IMR-90 (cell line): ENCODE data around the gene ARHGEF7. TPM values are rescaled to one million over a fixed set of nuclear protein-coding genes. Genes with fewer than 3 reads are reported as not detected.

Source experiments
- ATAC-seq: fragments of 200-7000 bp; cut with Tn5 transposase; 2 replicates; pipeline ENCODE4 v1.9.1; 2020; ENCODE audit warnings: low read depth, mild to moderate bottlenecking, moderate library complexity
- BruUV-seq: library from RNA; stranded (reverse); fragments of 400-500 nt; replicated peaks from 2 replicates; lab custom pipeline; 2021; lab: Mats Ljungman, UMichigan
- CTCF ChIA-PET: fragments of 300-600 bp; formaldehyde crosslinking; extraction: SDS; loops from one replicate; lab custom pipeline; 2021; ENCODE audit warnings: antibody characterized with exemption; lab: Yijun Ruan, JAX
- POLR2A ChIA-PET: fragments of 300-600 bp; sonication (Branson Sonifier 250); formaldehyde crosslinking; loops from one replicate; lab custom pipeline; 2022; ENCODE audit warnings: antibody characterized with exemption; ENCODE audit not compliant: unreplicated experiment; lab: Charles Lee
- DNase-seq: peaks from one replicate; pipeline ENCODE4 v3.0.0; 2013
- H2AFZ ChIP-seq: replicated peaks from 2 replicates; pipeline ENCODE3; 2013; ENCODE audit warnings: low read length, mild to moderate bottlenecking; ENCODE audit not compliant: poor library complexity
- H2AK5ac ChIP-seq: 2 replicates; pipeline ENCODE4 v1.6.1; 2013; ENCODE audit warnings: low read depth, low read length, inconsistent platforms
- H2AK9ac ChIP-seq: replicated peaks from 2 replicates; pipeline ENCODE3; 2013; ENCODE audit warnings: mild to moderate bottlenecking, low read depth, low read length, moderate library complexity; ENCODE audit not compliant: poor library complexity
- H2BK120ac ChIP-seq: 2 replicates; pipeline ENCODE4 v1.6.1; 2013; ENCODE audit warnings: low read depth, low read length, inconsistent platforms
- H2BK15ac ChIP-seq: 3 replicates; pipeline ENCODE4 v1.6.1; 2013; ENCODE audit warnings: low read depth, low read length, inconsistent platforms
- H2BK20ac ChIP-seq: 2 replicates; pipeline ENCODE4 v1.6.1; 2013; ENCODE audit warnings: low read depth, mild to moderate bottlenecking, inconsistent platforms, low read length, moderate library complexity
- H2BK5ac ChIP-seq: 2 replicates; pipeline ENCODE4 v1.6.1; 2013; ENCODE audit warnings: mild to moderate bottlenecking, low read depth, low read length, inconsistent platforms; ENCODE audit not compliant: poor library complexity, severe bottlenecking
- H3K14ac ChIP-seq: replicated peaks from 2 replicates; pipeline ENCODE4 v1.6.1; 2013; ENCODE audit warnings: low read depth, low read length, inconsistent platforms
- H3K18ac ChIP-seq: 2 replicates; pipeline ENCODE4 v1.6.1; 2013; ENCODE audit warnings: low read depth, low read length, control low read depth
- H3K23ac ChIP-seq: 2 replicates; pipeline ENCODE4 v1.6.1; 2013; ENCODE audit warnings: low read depth, low read length, inconsistent platforms
- H3K27ac ChIP-seq: 2 replicates; pipeline ENCODE4 v1.5.1; 2013; ENCODE audit warnings: mild to moderate bottlenecking, control low read depth, low read length; ENCODE audit not compliant: insufficient read depth
- H3K27me3 ChIP-seq: 2 replicates; pipeline ENCODE4 v1.6.1; 2013; ENCODE audit warnings: low read length; ENCODE audit not compliant: control insufficient read depth, insufficient read depth
- H3K36me3 ChIP-seq: 2 replicates; pipeline ENCODE4 v1.6.1; 2013; ENCODE audit warnings: low read length, mixed read lengths; ENCODE audit not compliant: control insufficient read depth, insufficient read depth
- H3K4ac ChIP-seq: 2 replicates; pipeline ENCODE4 v1.6.1; 2013; ENCODE audit warnings: low read depth, low read length, inconsistent platforms
- H3K4me1 ChIP-seq: 2 replicates; pipeline ENCODE4 v1.6.1; 2013; ENCODE audit warnings: low read length, mixed read lengths; ENCODE audit not compliant: control insufficient read depth, insufficient read depth
- H3K4me2 ChIP-seq: 2 replicates; pipeline ENCODE4 v1.6.1; 2013; ENCODE audit warnings: low read depth, mild to moderate bottlenecking, control low read depth, low read length, moderate library complexity
- H3K4me3 ChIP-seq: 2 replicates; pipeline ENCODE4 v1.5.1; 2013; ENCODE audit warnings: low read depth, mild to moderate bottlenecking, control low read depth, low read length, moderate library complexity; ENCODE audit not compliant: insufficient read depth
- H3K56ac ChIP-seq: 2 replicates; pipeline ENCODE4 v1.6.1; 2013; ENCODE audit warnings: low read length, inconsistent platforms; ENCODE audit not compliant: insufficient read depth; ENCODE audit errors: extremely low read depth
- H3K79me1 ChIP-seq, 2 experiments: 2 replicates each; pipeline ENCODE4 v1.6.1; 2013; ENCODE audit warnings: low read length in 2 of 2, inconsistent platforms in 1 of 2, low read depth in 1 of 2
- H3K9ac ChIP-seq: 2 replicates; pipeline ENCODE4 v1.6.1; 2013; ENCODE audit warnings: low read depth, low read length, control low read depth
- H3K9me1 ChIP-seq: 2 replicates; pipeline ENCODE4 v1.6.1; 2013; ENCODE audit warnings: low read length, inconsistent platforms; ENCODE audit not compliant: insufficient read depth
- H3K9me3 ChIP-seq: 2 replicates; pipeline ENCODE4 v1.6.1; 2013; ENCODE audit warnings: low read length; ENCODE audit not compliant: control insufficient read depth, insufficient read depth
- H4K20me1 ChIP-seq: 2 replicates; pipeline ENCODE4 v1.6.1; 2013; ENCODE audit warnings: low read length, inconsistent platforms; ENCODE audit not compliant: insufficient read depth
- H4K5ac ChIP-seq: 2 replicates; pipeline ENCODE4 v1.6.1; 2013; ENCODE audit warnings: mild to moderate bottlenecking, low read depth, low read length, control low read depth
- H4K8ac ChIP-seq, 2 experiments: 2 replicates each; pipeline ENCODE4 v1.6.1; 2013; ENCODE audit warnings: low read depth in 2 of 2, low read length in 2 of 2, control low read depth in 1 of 2, inconsistent platforms in 1 of 2
- H4K91ac ChIP-seq: 2 replicates; pipeline ENCODE4 v1.6.1; 2013; ENCODE audit warnings: low read depth, low read length, inconsistent platforms; ENCODE audit not compliant: insufficient read depth
- BHLHE40 ChIP-seq: fragments of 150-350 bp; IDR thresholded peaks from 2 replicates; pipeline ENCODE4 v1.6.1; 2016; ENCODE audit warnings: mild to moderate bottlenecking, low read depth, low read length
- CEBPB ChIP-seq: IDR thresholded peaks from 2 replicates; pipeline ENCODE4 v1.6.1; 2012; ENCODE audit warnings: low read depth, low read length, improper control_type of control experiment
- CHD1 ChIP-seq: IDR thresholded peaks from 2 replicates; pipeline ENCODE4 v1.6.1; 2012; ENCODE audit warnings: low read depth, low read length, improper control_type of control experiment
- MXI1 ChIP-seq: IDR thresholded peaks from 2 replicates; pipeline ENCODE4 v1.6.1; 2012; ENCODE audit warnings: low read depth, mild to moderate bottlenecking, low read length, moderate library complexity, borderline replicate concordance
- NFE2L2 ChIP-seq: fragments of 150-350 bp; IDR thresholded peaks from 2 replicates; pipeline ENCODE4 v1.6.1; 2016; ENCODE audit warnings: low read depth, mild to moderate bottlenecking, low read length
- RCOR1 ChIP-seq: IDR thresholded peaks from 2 replicates; pipeline ENCODE4 v1.6.1; 2012; ENCODE audit warnings: mild to moderate bottlenecking, low read length, improper control_type of control experiment; ENCODE audit not compliant: insufficient replicate concordance
- WGBS, 2 experiments: methylation state at CpG; one replicate each; pipeline versions ENCODE4 v1.1.5 to v1.1.7; 2013; ENCODE audit warnings: missing lambda C conversion rate in 2 of 2; ENCODE audit not compliant: insufficient read length in 1 of 2; ENCODE audit errors: extremely low coverage in 2 of 2; 5-methylcytosine and 5-hydroxymethylcytosine counted together
- dilution Hi-C: fragments of 300-500 bp; cut with HindIII; formaldehyde crosslinking; loops from one replicate; pipeline ENCODE4 v1.14.3; 2018; ENCODE audit warnings: low sequenced_read_pairs; ENCODE audit not compliant: unreplicated experiment
- in situ Hi-C: fragments of 300-500 bp; cut with MboI; formaldehyde crosslinking; loops from 3 replicates; pipeline ENCODE4 v1.14.3; 2019; ENCODE audit warnings: low sequenced_read_pairs, inconsistent platforms, mixed read lengths
- intact Hi-C: fragments of 100-400 bp; cut with micrococcal nuclease; formaldehyde crosslinking; loops from 2 replicates; pipeline ENCODE4 v1.10.0; 2022
- polyA plus RNA-seq, 3 experiments: library from polyadenylated mRNA; depleted of rRNA; stranded (reverse); fragments of >200 nt; gene quantifications; 2 replicates each; pipeline ENCODE4 v1.2.3, GENCODE V29; 2012; ENCODE audit warnings: low replicate concordance in 1 of 3
- total RNA-seq: library from RNA; depleted of rRNA; stranded (reverse); fragments of >200 nt; gene quantifications from 2 replicates; pipeline ENCODE4 v1.2.3, GENCODE V29; 2012

Gene ARHGEF7
- total and polyA plus RNA-seq, 2 of the 4 experiments (the other 2 are of a cell fraction): 32.9 to 59.0 TPM

GRCh38 chr13:111145071-111145470 is 30.0 kb downstream of the ARHGEF7 start:
- Histone ChIP-seq H3K18ac (no peak overlapping the region), H3K79me1 (no peaks in the 10 kb centered on the region), H3K14ac (no peak overlapping the region), H3K23ac (no peak overlapping the region), H4K8ac (no peak overlapping the region), H3K9me1 (peaks cover 3% of the 10 kb centered on the region; the same call in 1 of the 2 replicates), H4K91ac (no peak overlapping the region), H4K5ac (no peak overlapping the region), H2BK120ac (no peak overlapping the region), H3K9ac (no peak overlapping the region), H2AK5ac (no peak overlapping the region), H3K4me3 (no peak overlapping the region), H2AFZ (no peak overlapping the region), H2BK20ac (no peak overlapping the region), H3K4ac (no peak overlapping the region), H3K27me3 (peaks cover 50% of the 10 kb centered on the region), H3K56ac (no peak overlapping the region), H2BK15ac (no peak overlapping the region), H3K36me3 (no peaks in the 10 kb centered on the region), H4K20me1 (no peaks in the 10 kb centered on the region), H3K4me1 (no peaks in the 10 kb centered on the region), H3K4me2 (no peak overlapping the region), H2AK9ac (no peak overlapping the region), H2BK5ac (no peak overlapping the region), H3K27ac (no peak overlapping the region), H3K9me3 (no peaks in the 10 kb centered on the region)
- WGBS, 2 experiments: no CpG with 5 or more reads among the region's 7 CpGs
- TF ChIP-seq BHLHE40 (no peak), NFE2L2 (no peak), CEBPB (no peak), CHD1 (no peak), MXI1 (no peak), RCOR1 (no peak)
- intact Hi-C loops (no loop called here), dilution Hi-C loops (no loop called here), in situ Hi-C loops (no loop called here)
- no peak for DNase-seq
- no peak for ATAC-seq
- no TSS peak for BruUV-seq
- CTCF ChIA-PET: no interaction called here
- POLR2A ChIA-PET: no interaction called here
